Stimulated activated CD8-positive, alpha-beta memory T cell treated with anti-CD3 and anti-CD28 coated beads, Interleukin-2, amount 100 ng/mL, for 48 hours (primary cell): ENCODE measurements around the gene PAX5.

Experiments used
- DNase-seq, 2 donors: peaks; one replicate each; pipeline ENCODE4 v3.0.0-alpha.2; 2020; ENCODE audit warnings: low read depth in 2 of 2

PAX5 gene

GRCh38 chr9:36987891-36988290, 46.2 kb downstream of the PAX5 start:
- no peak for DNase-seq

DNA sequence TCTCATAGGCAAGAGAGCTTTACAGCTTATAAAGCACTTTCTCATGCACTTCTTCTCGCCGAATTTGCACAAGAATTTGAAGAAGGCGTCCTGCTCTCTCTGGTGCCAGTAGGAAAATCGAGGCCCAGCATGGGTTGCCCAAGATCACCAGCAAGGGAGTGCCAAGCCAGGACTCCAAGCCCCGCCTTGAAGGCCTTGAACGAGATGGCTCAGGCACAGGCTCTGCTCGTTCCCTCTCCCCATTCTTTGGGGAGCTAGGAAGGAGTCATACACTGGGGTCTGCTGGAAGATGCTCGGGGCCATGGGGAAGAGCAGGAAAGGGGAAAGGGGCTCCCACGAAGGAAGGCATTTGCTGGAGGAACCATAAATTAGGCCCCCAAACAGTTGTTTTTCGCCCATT, 46.7 kb downstream of the PAX5 start:
- DNase-seq: no peak

DNA sequence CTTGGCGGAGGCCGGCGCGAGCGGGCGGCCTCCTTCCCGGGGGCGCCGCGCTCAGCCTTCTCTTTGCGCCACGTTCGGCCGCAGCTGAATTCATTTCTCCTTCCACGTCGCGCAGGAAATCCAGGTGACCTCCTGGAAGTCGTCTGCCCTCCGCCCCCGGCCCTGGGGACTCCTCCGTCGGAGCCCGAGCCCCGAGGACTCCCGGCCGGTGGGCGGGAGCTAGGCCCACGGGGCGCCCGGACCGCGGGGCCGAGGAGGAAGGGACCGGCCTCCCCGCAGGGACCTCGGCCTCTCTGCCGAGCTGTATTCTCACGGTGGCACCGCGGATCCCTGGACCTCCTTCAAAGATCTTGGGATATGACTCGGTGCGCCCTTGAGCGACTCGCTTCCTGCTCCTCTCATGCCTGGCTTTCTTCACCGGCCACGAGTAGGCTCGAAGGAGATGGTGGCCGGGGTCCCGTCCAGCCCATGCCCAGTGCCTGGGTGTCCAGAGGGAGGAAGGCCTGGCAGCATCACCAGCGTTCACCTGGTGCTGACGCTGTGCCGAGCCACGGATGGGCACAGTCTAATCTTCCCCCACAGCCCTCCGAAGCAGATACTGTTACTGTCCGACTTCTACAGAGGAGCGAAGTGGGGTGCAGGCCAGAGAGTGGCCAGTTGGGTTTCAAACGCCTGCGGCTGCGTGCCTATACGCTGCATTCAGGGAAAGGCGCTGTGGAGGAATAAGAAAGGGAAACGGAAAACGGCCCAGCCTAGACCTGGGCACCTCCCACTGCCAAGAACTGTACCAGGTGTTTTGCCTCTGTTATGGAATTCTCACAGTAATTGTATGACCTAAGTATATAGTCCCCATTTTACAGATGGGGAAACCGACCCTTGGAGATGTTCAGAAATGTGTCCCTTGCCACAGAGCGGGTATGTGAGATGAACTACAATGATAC, 47.3 kb downstream of the PAX5 start:
- DNase-seq: no peak

DNA sequence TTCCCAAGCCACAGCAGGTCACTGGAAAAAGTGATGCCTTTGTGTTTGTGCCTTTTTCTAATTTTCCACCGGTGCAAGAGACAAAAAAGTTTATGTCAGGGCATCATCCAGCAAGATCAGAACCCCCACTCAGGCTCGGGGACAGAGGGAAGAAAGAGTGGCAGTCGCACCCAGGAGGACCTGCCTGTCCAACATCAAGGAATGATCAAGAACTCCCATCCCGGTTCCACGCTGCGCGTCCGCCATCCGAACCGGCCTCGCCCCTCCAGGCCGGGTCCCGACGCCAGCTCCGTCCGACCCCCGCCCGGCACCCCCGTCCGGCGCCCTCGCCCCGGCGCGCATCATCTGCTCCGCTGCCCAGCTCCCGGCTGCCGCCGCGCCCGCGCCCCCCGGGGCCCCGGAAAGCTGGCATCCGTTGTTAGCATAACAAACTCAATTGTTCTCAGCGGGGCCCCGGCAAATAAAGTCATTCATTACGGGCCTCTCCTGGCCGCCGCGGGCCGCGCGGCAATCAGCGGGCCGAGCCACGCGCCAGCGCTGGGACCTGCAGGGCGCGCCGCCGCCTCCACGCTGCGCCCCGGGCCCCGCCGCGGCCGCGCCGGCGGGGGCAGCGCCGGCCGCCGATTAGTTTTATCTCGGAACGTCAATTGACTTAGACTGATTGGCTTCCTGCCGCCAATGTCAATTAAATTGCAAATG, 48.1 kb downstream of the PAX5 start:
- DNase-seq: no peak

DNA sequence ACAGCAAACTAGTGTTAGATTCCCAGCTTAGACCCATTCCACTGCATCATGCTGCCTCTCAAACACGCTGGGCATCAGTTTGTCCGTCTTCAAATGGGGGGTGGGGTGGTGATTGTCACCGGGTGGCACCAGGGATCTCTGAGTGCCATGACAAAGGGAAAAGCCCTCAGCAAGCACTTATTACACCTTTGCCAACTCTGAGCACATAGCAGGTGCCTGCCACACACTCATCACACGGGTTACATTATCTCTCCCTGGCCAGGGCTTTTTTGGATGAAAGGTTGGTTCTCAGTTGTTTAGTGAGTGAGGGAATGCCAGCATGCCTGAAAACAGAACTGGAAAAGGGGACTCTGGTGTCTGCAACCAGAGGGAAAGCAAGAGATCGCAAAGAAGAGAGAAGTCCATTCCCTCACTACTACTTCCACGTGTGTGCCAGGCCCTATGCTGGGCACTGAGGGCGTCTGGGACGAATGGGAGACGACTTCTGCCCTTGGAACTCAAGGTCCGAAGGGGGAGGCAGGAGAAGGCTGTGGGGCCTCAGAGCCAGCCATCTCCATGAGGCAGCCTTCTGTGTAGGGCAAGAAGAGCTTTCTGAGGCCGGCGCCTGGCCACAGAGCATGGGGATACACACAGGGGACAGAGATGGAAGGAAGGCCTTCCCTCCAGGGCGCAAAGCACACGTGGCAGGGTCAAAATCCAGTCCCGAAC, 48.9 kb downstream of the PAX5 start:
- no peak for DNase-seq

- no peak for DNase-seq
These were observed 53.7 kb downstream of the PAX5 start for GRCh38 chr9:36980148-36980974.

DNA sequence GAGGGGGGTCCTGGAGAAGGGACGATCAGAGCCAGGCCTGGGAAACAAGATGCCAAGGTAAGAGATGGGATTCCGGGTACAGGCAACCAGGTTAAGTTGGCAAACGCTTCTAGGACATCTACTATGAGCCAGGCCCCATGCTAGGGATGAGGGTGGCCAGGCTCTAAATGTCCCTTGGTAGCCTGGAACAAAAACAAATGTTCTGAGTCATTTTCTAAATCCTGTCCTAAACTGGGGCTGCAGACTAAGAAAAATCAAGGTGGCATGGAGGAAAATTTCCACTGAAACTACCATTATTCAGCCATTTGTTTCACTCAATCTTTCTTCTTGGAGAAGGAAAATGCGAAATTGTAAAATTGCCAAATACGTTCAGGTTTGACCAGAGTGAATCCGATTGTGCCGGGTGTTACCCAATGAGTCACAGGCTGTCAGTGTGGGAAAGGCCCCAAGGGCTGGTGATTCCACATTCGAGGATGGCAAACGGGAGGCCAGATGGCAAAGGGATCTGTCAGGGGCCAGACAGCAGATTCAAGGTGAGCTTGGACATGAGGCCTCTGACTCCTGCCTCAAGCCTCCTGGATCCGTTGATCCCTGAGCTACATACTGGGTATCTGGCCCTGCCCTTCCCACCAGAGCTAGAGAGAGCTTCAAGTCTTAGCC, 57.6 kb downstream of the PAX5 start:
- no peak for DNase-seq

DNA sequence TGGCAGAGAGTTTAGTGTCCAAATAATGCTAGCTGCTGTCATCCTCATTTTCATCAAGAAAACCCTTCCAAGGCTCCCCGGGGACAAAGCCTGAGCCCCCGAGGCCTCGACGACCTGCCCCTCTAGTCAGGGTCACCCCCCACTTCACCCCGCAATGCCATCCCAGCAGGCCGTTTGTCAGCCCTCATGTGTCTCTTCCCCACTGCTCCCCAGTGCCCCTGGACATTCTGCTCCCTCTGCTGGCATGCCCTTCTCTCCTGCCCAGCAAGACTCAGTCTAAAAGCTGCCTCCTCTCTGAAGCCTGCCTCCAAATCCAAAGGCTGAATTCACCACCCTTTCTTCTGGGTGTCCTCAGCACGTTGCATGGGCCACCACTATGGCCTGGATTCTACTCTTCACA, 59.3 kb downstream of the PAX5 start:
- no peak for DNase-seq

DNA sequence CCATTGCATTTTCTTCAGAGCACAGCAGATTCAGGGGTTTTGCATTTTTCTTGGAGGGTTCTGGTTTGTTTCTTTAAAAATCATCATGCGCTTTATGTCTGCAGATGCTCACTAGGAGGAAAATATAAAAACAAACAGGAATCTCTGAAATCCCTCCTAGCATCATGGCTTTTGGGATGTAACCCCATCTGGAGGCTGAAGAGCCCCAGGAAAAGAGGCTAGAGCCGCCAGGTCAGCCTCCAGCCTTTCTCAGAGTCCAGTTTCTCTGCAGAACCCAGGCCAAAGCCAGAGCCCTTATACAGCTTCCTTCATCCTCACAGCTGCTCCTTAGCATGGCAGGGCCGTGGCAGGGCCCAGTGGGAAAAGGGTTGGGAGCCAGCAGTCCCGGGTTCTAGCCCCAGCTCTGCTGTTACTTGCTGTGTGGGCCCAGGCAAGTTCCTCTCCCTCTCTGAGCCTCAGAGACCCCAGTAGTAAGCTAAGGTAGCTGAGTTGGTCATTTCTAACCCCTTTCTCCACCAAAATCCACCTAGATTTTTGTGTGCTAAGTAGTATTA, 62.1 kb downstream of the PAX5 start:
- no peak for DNase-seq

GRCh38 chr9:36970007-36970888, 63.8 kb downstream of the PAX5 start:
- DNase-seq: no peak

GRCh38 chr9:36969216-36969771, 64.8 kb downstream of the PAX5 start:
- no peak for DNase-seq

DNA sequence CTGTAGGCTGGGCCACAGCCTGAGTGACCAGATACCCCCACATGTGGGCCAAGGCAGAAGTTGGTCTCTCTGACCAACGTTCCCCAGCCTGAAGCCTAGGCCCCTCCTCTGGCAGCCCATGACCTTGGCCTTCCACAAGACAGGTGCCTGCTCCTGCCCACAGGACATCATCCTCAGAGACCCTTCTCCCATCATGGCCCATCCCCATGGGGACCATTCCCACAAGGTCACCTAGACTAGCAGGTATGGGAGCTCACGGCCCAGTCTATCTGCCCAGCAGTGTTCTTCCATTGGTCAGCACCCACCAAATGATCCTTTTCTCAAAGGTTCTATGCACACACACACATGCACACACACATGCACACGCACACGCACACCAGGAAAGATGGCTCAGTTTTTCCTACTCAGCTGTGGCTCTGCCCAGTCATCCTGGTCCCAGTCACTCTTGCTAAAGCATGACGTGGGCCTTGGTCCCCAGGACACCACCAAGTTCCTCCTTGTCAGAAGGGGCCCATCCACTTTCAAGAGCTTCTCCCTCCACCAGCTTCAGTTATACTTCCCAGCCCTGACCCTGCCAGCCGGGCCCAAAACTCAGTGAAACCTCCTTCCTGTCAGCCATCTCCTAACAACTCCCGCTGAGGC, 65.4 kb downstream of the PAX5 start:
- DNase-seq: no peak

GRCh38 chr9:36967997-36968396, 66.1 kb downstream of the PAX5 start:
- DNase-seq: no peak

DNA sequence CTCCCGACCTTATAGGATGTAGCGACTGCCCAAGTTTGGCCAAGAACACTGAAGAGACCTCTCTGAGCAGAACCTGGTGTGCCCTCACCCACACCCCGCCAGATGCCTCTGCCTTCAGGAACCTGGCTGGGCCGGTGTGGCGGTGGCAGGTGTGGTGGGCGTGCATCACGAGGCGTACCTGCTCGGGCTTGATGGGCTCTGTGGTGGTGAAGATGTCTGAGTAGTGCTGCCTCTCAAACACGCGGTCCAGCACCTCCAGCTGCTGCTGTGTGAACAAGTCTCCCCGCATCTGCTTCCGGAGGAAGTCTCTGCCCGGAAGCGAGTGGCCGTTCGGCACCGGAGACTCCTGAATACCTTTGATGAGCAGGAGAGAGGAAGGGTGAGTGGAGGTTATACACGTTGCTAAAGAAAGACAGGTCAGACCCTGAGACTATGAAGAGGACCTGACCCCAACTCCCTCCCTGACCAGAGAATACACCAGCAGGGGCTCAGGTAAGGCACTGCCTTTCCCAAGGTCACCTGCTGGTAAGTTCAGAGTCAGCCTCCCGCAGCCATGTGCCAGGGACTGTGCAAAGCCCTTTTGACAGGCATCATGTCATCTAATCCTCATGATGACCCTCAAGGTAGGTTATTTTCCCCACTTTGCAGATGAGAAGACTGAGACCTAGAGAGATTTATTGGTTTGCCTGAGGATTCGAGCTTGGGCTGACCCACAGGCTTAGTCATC, 67.5 kb downstream of the PAX5 start:
- DNase-seq: no peak

DNA sequence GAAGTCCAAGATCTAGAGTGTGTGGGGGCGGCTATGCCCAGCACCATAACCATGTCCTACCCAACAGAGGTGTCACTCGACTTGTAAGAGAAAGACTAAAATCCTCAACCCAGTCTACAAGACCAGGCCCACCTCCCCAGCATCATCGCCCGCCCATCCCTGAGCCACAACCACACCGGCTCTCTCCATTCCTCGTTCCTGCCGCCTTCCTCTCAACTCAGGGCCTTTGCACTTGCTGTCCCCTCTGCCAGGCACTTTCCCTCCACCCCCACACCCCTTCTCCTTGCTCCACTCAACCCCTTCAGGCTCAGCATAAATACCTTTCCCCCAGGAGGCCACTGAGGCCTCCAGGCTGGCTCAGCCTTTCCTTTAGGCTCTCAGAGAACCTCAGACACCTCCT, 69.3 kb downstream of the PAX5 start:
- no peak for DNase-seq

DNA sequence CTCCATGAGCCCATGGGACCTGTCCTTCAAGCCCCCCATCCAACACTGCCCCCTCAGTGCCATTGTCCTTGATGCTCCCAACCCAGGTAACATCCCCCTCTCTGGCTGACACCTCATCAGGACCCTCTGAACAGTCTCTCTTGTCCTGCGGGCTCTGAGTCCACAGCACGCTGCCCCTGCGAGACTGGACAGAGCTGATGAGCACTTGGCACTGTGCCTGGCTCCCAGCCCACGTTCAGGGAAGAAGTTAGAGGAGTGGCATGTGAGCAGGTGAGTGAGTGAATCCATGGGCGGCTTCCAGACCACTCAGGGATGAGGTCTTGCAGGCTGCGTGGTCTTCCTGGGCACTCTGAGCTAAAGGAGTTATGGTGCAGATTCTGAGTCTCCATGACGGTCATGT, 70.7 kb downstream of the PAX5 start:
- no peak for DNase-seq

DNA sequence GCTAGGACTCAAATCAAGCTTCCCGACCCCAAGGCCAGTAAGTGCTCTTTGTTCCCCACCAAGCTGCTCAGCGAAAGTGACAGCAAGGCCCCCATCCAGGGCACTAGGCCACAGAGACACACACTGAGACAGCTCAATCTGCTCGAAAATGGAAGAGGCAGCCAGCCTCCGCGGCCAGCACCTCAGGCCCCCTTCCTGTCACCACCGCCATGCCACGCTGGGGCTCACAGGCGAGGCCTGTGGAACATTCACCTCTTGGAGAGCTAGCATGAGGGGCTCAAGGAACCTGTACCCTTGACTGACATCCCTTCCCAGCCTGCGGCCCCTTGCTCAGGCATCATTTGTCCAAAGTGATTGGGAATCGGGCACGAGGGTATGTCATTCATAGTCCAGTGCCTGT, 71.4 kb downstream of the PAX5 start:
- no peak for DNase-seq
